ENCODE data around the gene PPP3R1. TPM values are rescaled to one million over a fixed set of nuclear protein-coding genes. Genes with fewer than 3 reads are reported as not detected.
A peak's percentile ranks its signal among the peaks of the same experiment; 100 is the strongest.

PPP3R1 gene
- total RNA-seq, 1 experiment from 2014 or later, result 74.2 TPM

- Mint-ChIP-seq H3K9me3 (no peaks in the 10 kb centered on the region), H3K27ac (peak overlapping the region in 2 of 3 experiments; percentile 26 to 92; a peak in 3 of 7 replicates)
Measured at GRCh38 chr2:68234405-68234804, 17.9 kb downstream of the PPP3R1 start.

More at GRCh38 chr2:68234405-68234804, 17.9 kb downstream of the PPP3R1 start:
- Histone ChIP-seq H3K23ac (ENCODE audit: insufficient read length, low read depth, low read length) (no peak overlapping the region), H2BK120ac (ENCODE audit: low read depth, low read length, poor library complexity, severe bottlenecking) (no peak overlapping the region), H3K79me1 (ENCODE audit: insufficient read depth, low read depth, low read length, poor library complexity, severe bottlenecking) (peaks cover 4% of the 10 kb centered on the region), H3K18ac (ENCODE audit: insufficient read length, low read depth, low read length) (no peak overlapping the region), H2AK5ac (ENCODE audit: insufficient read length, low read length) (no peak overlapping the region), H3K79me2 (ENCODE audit: insufficient read depth, low read length) (peaks cover 38% of the 10 kb centered on the region), H3K27ac (ENCODE audit: insufficient read length, low read depth, low read length) (no peak overlapping the region), H3K23me2 (ENCODE audit: insufficient read length, low read depth, low read length, poor library complexity, severe bottlenecking) (no peaks in the 10 kb centered on the region), H2BK20ac (ENCODE audit: low read depth, low read length, poor library complexity, severe bottlenecking) (no peak overlapping the region), H4K8ac (replicated peaks; ENCODE audit: insufficient read length, low read depth, low read length) (no peak overlapping the region), H3T11ph (ENCODE audit: low read length) (no peak overlapping the region), H3K56ac (ENCODE audit: insufficient read length, low read depth, low read length) (no peak overlapping the region), H3K14ac (ENCODE audit: insufficient read depth, low read length) (no peak overlapping the region), H3K27me3 (ENCODE audit: insufficient read depth, low read length) (no peaks in the 10 kb centered on the region), H2BK12ac (ENCODE audit: insufficient read length, low read depth, low read length) (no peak overlapping the region), H3K9me3 (ENCODE audit: control insufficient read depth, low read depth, low read length) (no peaks in the 10 kb centered on the region), H4K5ac (ENCODE audit: insufficient read length, low read depth, low read length) (no peak overlapping the region), H3K4ac (ENCODE audit: low read depth, low read length) (no peak overlapping the region), H4K91ac (ENCODE audit: insufficient read length, low read depth, low read length) (no peak overlapping the region), H4K20me1 (ENCODE audit: control insufficient read depth, insufficient read depth, insufficient read length) (no peaks in the 10 kb centered on the region), H2AFZ (ENCODE audit: low read length) (no peak overlapping the region), H3K4me1 (ENCODE audit: insufficient read depth, low read length) (peaks cover 5% of the 10 kb centered on the region; the same call in 1 of the 2 replicates), H3K9ac (ENCODE audit: extremely low read depth, insufficient read length, low read length) (no peak overlapping the region), H2BK5ac (ENCODE audit: insufficient read length, low read length) (no peak overlapping the region), H2BK15ac (ENCODE audit: low read depth, low read length) (no peak overlapping the region), H3K4me2 (ENCODE audit: insufficient read depth, insufficient read length, low read length) (no peak overlapping the region)
- Mint-ChIP-seq H3K36me3 (ENCODE audit: insufficient read depth in 1 of 3, low read depth in 3 of 3) (peaks cover 0 to 4% (median 0%) of the 10 kb centered on the region in 3 experiments; a peak in 1 of 7 replicates), H3K27me3 (ENCODE audit: low read depth) (no peaks in the 10 kb centered on the region), H3K4me1 (peaks cover 41 to 45% of the 10 kb centered on the region in 2 experiments), H3K4me3 (no peak overlapping the region)
- no peak for TF ChIP-seq CTCF (conservative IDR thresholded peaks at IDR 0.05)
- no peak for DNase-seq
- no CpG with 5 or more reads among the region's 4 CpGs for WGBS (ENCODE audit: extremely low coverage, insufficient read length, low lambda C conversion rate)

All from H9 (cell line).